Astrocyte (in vitro differentiated cells and primary cell): ENCODE results near the gene CELF2. TPM values are rescaled to one million over a fixed set of nuclear protein-coding genes. Genes with fewer than 3 reads are reported as not detected.

ENCODE experiments used
- DNase-seq: peaks from one replicate; pipeline ENCODE4 v3.0.0-alpha.2; 2010; ENCODE audit warnings: low read depth
- FAIRE-seq: peaks from 2 replicates; lab custom pipeline; 2011; peaks lifted over from hg19 to GRCh38; lab: Jason Lieb, UNC
- H2AFZ ChIP-seq: 2 replicates; pipeline ENCODE4 v1.6.0; 2012; ENCODE audit warnings: low read depth, low read length, inconsistent platforms
- H3K27ac ChIP-seq: 2 replicates; pipeline ENCODE4 v1.5.1; 2011; ENCODE audit warnings: low read depth, low read length, inconsistent platforms
- H3K27me3 ChIP-seq: 2 replicates; pipeline ENCODE4 v1.6.0; 2011; ENCODE audit warnings: low read length, inconsistent platforms; ENCODE audit not compliant: insufficient read depth
- H3K36me3 ChIP-seq: 2 replicates; pipeline ENCODE4 v1.5.1; 2011; ENCODE audit warnings: low read length, inconsistent platforms; ENCODE audit not compliant: insufficient read depth
- H3K4me1 ChIP-seq: 2 replicates; pipeline ENCODE4 v1.5.1; 2011; ENCODE audit warnings: low read length, inconsistent platforms; ENCODE audit not compliant: insufficient read depth
- H3K4me2 ChIP-seq: 2 replicates; pipeline ENCODE4 v1.6.0; 2012; ENCODE audit warnings: low read length, inconsistent platforms
- H3K4me3 ChIP-seq: 2 replicates; pipeline ENCODE4 v1.5.1; 2011; ENCODE audit warnings: low read depth, mild to moderate bottlenecking, low read length, inconsistent platforms; ENCODE audit not compliant: insufficient read depth
- H3K79me2 ChIP-seq: 2 replicates; pipeline ENCODE4 v1.6.0; 2012; ENCODE audit warnings: mild to moderate bottlenecking, low read length, inconsistent platforms; ENCODE audit not compliant: insufficient read depth
- H3K9ac ChIP-seq: 2 replicates; pipeline ENCODE4 v1.6.0; 2012; ENCODE audit warnings: mild to moderate bottlenecking, low read length, inconsistent platforms
- H3K9me3 ChIP-seq: 2 replicates; pipeline ENCODE4 v1.5.1; 2012; ENCODE audit warnings: low read depth, mild to moderate bottlenecking, low read length, inconsistent platforms; ENCODE audit not compliant: insufficient read depth
- H4K20me1 ChIP-seq: 2 replicates; pipeline ENCODE4 v1.6.0; 2012; ENCODE audit warnings: low read length, inconsistent platforms; ENCODE audit not compliant: insufficient read depth
- H3K27ac Mint-ChIP-seq: one replicate; pipeline ENCODE4 v1.8.0; 2021; ENCODE audit warnings: mild to moderate bottlenecking, mixed read lengths; ENCODE audit not compliant: unreplicated experiment
- H3K27me3 Mint-ChIP-seq: one replicate; pipeline ENCODE4 v1.8.0; 2021; ENCODE audit warnings: low read depth, mixed read lengths; ENCODE audit not compliant: unreplicated experiment
- H3K36me3 Mint-ChIP-seq: one replicate; pipeline ENCODE4 v1.8.0; 2021; ENCODE audit warnings: low read depth, mixed read lengths; ENCODE audit not compliant: unreplicated experiment
- H3K4me1 Mint-ChIP-seq: one replicate; pipeline ENCODE4 v1.8.0; 2021; ENCODE audit warnings: low read depth, mixed read lengths; ENCODE audit not compliant: unreplicated experiment
- H3K4me3 Mint-ChIP-seq: one replicate; pipeline ENCODE4 v1.8.0; 2021; ENCODE audit warnings: mild to moderate bottlenecking, moderate library complexity, mixed read lengths; ENCODE audit not compliant: unreplicated experiment
- H3K9me3 Mint-ChIP-seq: one replicate; pipeline ENCODE4 v1.8.0; 2021; ENCODE audit warnings: mild to moderate bottlenecking, mixed read lengths; ENCODE audit not compliant: unreplicated experiment
- CTCF ChIP-seq: IDR thresholded peaks from 2 replicates; pipeline ENCODE4 v1.5.1; 2011; ENCODE audit warnings: low read depth, mild to moderate bottlenecking, inconsistent platforms, low read length, moderate library complexity; ENCODE audit not compliant: insufficient read depth
- EZH2 ChIP-seq: IDR thresholded peaks from 2 replicates; pipeline ENCODE4 v1.6.1; 2012; ENCODE audit warnings: mild to moderate bottlenecking, low read length, inconsistent platforms; ENCODE audit not compliant: insufficient read depth
- total RNA-seq: library from RNA; stranded (reverse); gene quantifications from 2 replicates; pipeline ENCODE4 v1.2.1, GENCODE V29; 2021

Gene CELF2
- total RNA-seq, 1 donor from 2014 or later, result 76.1 TPM

- Mint-ChIP-seq H3K4me1 (peaks cover 2% of the 10 kb centered on the region), H3K27ac (peak overlapping the region; percentile 23), H3K9me3 (no peaks in the 10 kb centered on the region), H3K4me3 (no peak overlapping the region), H3K27me3 (no peaks in the 10 kb centered on the region), H3K36me3 (no peaks in the 10 kb centered on the region)
- peak overlapping the region; percentile 78 for H3K4me2 ChIP-seq
- H4K20me1 ChIP-seq, result no peaks in the 10 kb centered on the region
- no peaks in the 10 kb centered on the region for H3K36me3 ChIP-seq
- no peaks in the 10 kb centered on the region for H3K4me1 ChIP-seq
- H3K27ac ChIP-seq, result no peak overlapping the region
- no peak overlapping the region for H3K9ac ChIP-seq
- H3K79me2 ChIP-seq, result no peaks in the 10 kb centered on the region
- H2AFZ ChIP-seq, result no peak overlapping the region
- H3K9me3 ChIP-seq, result no peaks in the 10 kb centered on the region
- no peak for FAIRE-seq
- H3K27me3 ChIP-seq, result no peaks in the 10 kb centered on the region
- TF ChIP-seq EZH2 (no peak), CTCF (no peak)
- no peak for DNase-seq
- H3K4me3 ChIP-seq, result no peak overlapping the region
These were observed 13.3 kb upstream of the CELF2 start for GRCh38 chr10:11004144-11005077.

GRCh38 chr10:11005725-11006427 is 11.8 kb upstream of the CELF2 start:
- Histone ChIP-seq H3K79me2 (no peaks in the 10 kb centered on the region), H3K4me1 (no peaks in the 10 kb centered on the region), H3K9me3 (no peaks in the 10 kb centered on the region), H3K4me3 (peak overlapping the region; percentile 61), H4K20me1 (no peaks in the 10 kb centered on the region), H3K27me3 (no peaks in the 10 kb centered on the region), H3K27ac (no peak overlapping the region), H2AFZ (peak overlapping the region; percentile 74), H3K36me3 (no peaks in the 10 kb centered on the region), H3K4me2 (peak overlapping the region; percentile 78), H3K9ac (peak overlapping the region; percentile 54)
- peaks cover 2% of the 10 kb centered on the region for H3K4me1 Mint-ChIP-seq
- DNase-seq (no peak), FAIRE-seq (no peak)
- H3K36me3 Mint-ChIP-seq, result no peaks in the 10 kb centered on the region
- H3K27ac Mint-ChIP-seq, result no peak overlapping the region
- no peaks in the 10 kb centered on the region for H3K9me3 Mint-ChIP-seq
- no peaks in the 10 kb centered on the region for H3K27me3 Mint-ChIP-seq
- no peak for TF ChIP-seq CTCF
- no peak for TF ChIP-seq EZH2
- H3K4me3 Mint-ChIP-seq, result no peak overlapping the region
